Umbilical cord (tissue), 2 donors: ENCODE measurements around the gene SMG6. TPM values are rescaled to one million over a fixed set of nuclear protein-coding genes. Genes with fewer than 3 reads are reported as not detected.
"Not testable (repeated sequence)": the region's sequence is repeated elsewhere in the genome, so short reads cannot be mapped to it uniquely, and the experiment has no call there.

ENCODE experiments used
- DNase-seq: peaks from one replicate; pipeline ENCODE4 v3.0.0-alpha.2; 2015; ENCODE audit warnings: low spot score
- total RNA-seq: library from RNA; depleted of rRNA; stranded (reverse); fragments of >200 nt; gene quantifications from one replicate; pipeline ENCODE4 v1.2.3, GENCODE V29; 2014; ENCODE audit warnings: low replicate concordance; ENCODE audit not compliant: insufficient read depth

SMG6 gene
- total RNA-seq, 1 donor from 2014 or later: 29.1 TPM

GRCh38 chr17:2013220-2013993, 290.2 kb downstream of the SMG6 start:
- DNase-seq: not testable (repeated sequence)

- no peak for DNase-seq
These were observed 291.1 kb downstream of the SMG6 start for GRCh38 chr17:2012499-2012898.

GRCh38 chr17:2011411-2012371, 291.9 kb downstream of the SMG6 start:
- peak; percentile 37 for DNase-seq

Other genes starting within 250 kb of the SMG6 start
- gene HIC1, start 248.7 kb downstream of the SMG6 start, total RNA-seq: 19.0 TPM
- 8.2 TPM for gene SRR, start 165 bp upstream of the SMG6 start, total RNA-seq
- 33.0 TPM for gene TSR1, start 32.7 kb upstream of the SMG6 start, total RNA-seq
- 33.5 TPM for gene SGSM2, start 33.7 kb upstream of the SMG6 start, total RNA-seq
- gene MNT, start 97.3 kb upstream of the SMG6 start, total RNA-seq: 25.0 TPM
- gene METTL16, start 208.1 kb upstream of the SMG6 start, total RNA-seq: 35.6 TPM